GM19351 (cell line): ENCODE data around the gene FRAT2.
"Not testable (repeated sequence)": the region's sequence is repeated elsewhere in the genome, so short reads cannot be mapped to it uniquely, and the experiment has no call there.

Experiments
- ATAC-seq: cut with Tn5 transposase; IDR thresholded peaks from one replicate; pipeline ENCODE4 v1.9.1; 2021; ENCODE audit warnings: mild to moderate bottlenecking, moderate library complexity; ENCODE audit not compliant: unreplicated experiment

FRAT2 gene

DNA sequence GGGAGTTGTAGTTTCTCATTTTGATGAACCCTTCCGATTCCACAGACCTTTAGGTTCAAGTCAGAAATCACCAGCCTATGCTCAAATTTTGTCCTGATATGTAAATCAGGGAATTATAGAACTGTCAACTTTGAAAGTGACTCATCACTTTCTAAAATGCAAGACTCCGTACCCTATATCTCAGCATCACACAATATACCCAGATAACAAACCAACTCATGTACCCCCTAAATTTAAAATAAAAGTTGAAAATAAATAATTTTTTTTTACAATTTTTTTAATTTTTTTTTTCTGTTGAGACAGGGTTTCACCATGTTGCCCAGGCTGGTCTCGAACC lies 41.7 kb downstream of the FRAT2 start:
- ATAC-seq = no peak

DNA sequence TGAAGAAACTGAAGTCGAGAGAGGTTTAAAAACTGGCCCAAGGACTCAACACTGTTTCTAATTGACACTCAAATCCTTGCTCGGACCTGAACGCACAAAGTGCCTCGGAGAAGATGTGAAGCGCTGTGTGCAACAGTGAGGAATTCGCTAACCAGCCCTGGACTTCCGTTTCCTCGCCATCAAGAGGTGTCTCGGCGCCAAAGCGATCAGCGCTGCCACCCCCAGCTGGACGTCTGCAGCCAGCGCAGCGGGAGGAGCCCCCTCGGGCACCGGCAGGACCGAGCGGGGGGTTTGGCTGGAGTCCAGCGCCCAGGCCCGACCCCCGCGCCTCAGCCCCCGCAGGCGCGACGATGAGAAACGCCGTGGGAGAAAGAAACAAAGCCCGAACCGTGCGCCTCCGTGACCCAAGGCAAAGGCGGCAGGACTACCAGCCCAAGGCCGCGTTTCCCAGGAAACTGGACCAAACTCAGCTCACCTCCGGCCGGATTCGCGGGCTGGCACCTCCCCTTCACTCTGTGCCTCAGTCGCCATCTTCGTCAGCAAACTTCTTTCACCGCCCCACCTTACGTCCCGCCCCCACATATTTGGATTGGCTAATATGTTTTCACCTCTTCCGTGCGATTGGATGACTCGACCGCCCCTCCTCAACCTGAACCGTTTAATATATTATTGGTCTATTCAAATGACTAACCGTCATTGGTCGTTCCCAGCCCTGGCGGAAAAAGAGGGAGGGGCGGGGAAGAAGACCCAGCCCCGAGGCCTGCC lies 42.2 kb downstream of the FRAT2 start, which contains the start of gene ARHGAP19:
TSS of gene ARHGAP19 (minus strand) at position 541 of the 765 bp plus-strand sequence. CDS start at position 531, 10 bp downstream.
- peak; percentile 96 for ATAC-seq

DNA sequence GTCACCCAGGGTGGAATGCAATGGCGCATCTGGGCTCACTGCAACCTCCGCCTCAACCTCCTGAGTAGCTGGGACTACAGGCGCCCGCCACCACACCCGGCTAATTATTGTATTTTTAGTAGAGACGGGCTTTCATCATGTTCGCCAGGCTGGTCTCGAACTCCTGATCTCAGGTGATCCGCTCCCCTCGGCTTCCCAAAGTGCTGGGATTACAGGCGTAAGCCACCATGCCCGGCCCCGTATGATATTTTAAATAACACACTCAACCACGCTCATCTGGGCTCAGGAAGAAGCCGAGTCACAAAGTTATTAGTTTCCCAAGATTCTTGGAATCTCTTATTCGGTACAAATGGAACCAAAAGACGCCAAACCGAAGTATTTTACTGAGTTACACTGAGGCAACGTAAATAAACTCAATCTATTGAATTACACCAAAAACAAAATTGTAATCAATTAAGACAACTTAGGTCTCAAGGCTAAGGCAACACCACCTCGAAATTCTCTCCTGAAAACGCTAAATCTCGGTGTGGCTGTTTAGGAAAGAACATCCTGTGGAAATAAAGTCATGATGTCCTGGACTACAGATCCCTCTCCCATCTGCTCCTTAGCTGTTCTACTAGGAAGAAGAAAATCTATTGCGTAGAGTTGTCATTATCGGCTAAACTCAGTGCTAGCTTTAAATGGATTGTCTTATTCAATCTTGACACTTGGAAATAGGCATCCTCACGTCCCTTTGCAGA lies 43.0 kb downstream of the FRAT2 start:
- ATAC-seq = no peak

DNA sequence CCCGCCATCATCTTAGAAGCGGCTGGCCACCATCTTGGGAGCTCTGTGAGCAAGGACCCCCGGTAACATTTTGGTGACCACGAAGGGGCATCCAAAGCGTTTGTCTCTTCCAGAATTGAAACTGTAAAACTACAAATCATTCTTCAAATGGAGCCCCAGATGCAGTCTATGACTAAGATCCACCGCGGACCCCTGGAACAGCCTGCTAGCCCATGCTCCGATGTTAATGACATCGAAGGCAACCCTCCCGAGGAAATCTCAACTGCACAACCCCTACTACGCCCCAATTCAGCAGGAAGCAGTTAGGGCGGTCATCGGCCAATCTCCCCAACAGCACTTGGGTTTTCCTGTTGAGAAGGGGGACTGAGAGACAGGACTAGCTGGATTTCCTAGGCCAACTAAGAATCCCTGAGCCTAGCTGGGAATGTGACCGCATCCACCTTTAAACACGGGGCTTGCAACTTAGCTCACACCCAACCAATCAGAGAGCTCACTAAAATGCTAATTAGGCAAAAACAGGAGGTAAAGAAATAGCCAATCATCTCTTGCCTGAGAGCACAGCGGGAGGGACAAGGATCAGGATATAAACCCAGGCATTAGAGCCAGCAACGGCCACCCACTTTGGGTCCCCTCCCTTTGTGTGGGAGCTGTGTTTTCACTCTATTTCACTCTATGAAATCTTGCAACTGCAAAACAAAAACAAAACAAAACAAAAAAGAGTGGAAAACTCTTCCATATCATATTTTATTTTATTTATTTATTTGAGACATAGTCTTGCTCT lies 43.8 kb downstream of the FRAT2 start:
- not testable (repeated sequence) for ATAC-seq

DNA sequence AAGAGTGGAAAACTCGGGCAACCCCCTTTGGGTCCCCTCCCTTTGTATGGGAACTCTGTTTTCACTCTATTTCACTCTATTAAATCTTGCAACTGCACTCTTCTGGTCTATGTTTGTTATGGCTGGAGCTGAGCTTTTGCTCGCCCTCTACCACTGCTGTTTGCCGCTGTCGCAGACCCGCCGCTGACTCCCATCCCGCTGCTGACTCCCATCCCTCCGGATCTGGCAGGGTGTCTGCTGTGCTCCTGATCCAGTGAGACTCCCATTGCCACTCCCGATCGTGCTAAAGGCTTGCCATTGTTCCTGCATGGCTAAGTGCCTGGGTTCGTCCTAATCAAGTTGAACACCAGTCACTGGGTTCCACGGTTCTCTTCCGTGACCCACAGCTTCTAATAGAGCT lies 44.5 kb downstream of the FRAT2 start:
- not testable (repeated sequence) for ATAC-seq
